ENCODE measurements around the gene XPR1. TPM values are rescaled to one million over a fixed set of nuclear protein-coding genes. Genes with fewer than 3 reads are reported as not detected.
"Not testable (repeated sequence)": the region's sequence is repeated elsewhere in the genome, so short reads cannot be mapped to it uniquely, and the experiment has no call there.

XPR1 gene
- polyA plus RNA-seq, 1 donor (not counting 4 experiments of a cell fraction or from before 2014, with no cell fraction given) = 40.0 TPM

DNA sequence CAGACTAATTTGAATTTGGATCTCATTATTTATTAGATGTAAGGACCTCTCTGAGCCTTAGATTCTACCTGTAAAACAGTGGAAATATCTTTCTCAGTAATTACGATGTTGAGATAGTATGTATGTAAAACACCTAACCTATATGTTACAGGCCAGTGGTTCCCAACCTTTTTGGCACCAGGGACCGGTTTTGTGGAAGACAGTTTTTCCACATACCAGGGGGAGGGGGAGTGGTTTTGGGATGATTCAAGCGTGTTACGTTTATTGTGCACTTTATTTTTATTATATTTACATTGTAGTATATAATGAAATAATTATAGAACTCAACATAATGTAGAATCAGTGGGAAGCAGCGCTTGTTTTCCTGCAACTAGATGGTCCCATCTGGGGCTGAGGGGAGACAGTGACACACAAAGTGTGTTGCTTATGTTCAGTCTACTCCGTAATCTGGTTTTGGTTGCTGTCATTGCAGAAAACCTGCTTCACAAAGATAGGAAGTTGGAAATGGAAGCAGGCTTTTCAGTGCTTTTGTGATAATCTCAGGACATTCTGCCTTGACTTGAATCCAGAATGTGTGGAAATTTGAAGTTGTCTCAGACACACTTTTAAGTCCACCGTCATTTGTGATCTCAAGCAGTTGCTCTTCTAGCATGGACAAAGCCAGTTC is 12.8 kb downstream of the XPR1 start:
- FAIRE-seq (no peak), DNase-seq (ENCODE audit: low read depth, low spot score) (no peak)
- H2AFZ ChIP-seq (ENCODE audit: control insufficient read depth, low read length) = no peak overlapping the region
- dilution Hi-C loops (cut with MboI; ENCODE audit: extremely low pct_ligation_motif_present, low sequenced_read_pairs) = no loop called here
- no peaks in the 10 kb centered on the region for H3K4me1 ChIP-seq (ENCODE audit: control insufficient read depth, extremely low read depth, insufficient read depth, low read length)
- TF ChIP-seq, protein P1, sequence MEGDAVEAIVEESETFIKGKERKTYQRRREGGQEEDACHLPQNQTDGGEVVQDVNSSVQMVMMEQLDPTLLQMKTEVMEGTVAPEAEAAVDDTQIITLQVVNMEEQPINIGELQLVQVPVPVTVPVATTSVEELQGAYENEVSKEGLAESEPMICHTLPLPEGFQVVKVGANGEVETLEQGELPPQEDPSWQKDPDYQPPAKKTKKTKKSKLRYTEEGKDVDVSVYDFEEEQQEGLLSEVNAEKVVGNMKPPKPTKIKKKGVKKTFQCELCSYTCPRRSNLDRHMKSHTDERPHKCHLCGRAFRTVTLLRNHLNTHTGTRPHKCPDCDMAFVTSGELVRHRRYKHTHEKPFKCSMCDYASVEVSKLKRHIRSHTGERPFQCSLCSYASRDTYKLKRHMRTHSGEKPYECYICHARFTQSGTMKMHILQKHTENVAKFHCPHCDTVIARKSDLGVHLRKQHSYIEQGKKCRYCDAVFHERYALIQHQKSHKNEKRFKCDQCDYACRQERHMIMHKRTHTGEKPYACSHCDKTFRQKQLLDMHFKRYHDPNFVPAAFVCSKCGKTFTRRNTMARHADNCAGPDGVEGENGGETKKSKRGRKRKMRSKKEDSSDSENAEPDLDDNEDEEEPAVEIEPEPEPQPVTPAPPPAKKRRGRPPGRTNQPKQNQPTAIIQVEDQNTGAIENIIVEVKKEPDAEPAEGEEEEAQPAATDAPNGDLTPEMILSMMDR (optimal IDR thresholded peaks at IDR 0.05 in 1 of 3, IDR thresholded peaks at IDR 0.05 in 1 of 3, conservative IDR thresholded peaks at IDR 0.05 in 1 of 3; ENCODE audit: extremely low read depth in 1 of 3, insufficient read depth in 2 of 3, low read length in 3 of 3) = no peak
- no peak for TF ChIP-seq EZH2 (IDR thresholded peaks at IDR 0.05; ENCODE audit: low read length)
- no peaks in the 10 kb centered on the region for H4K20me1 ChIP-seq (ENCODE audit: control insufficient read depth, extremely low read depth, insufficient read depth, low read length)
- no peaks in the 10 kb centered on the region for H3K27me3 ChIP-seq (ENCODE audit: control insufficient read depth, extremely low read depth, insufficient read depth, low read length)
- no peaks in the 10 kb centered on the region for H3K9me1 ChIP-seq (ENCODE audit: control insufficient read depth, extremely low read depth, insufficient read depth, low read length)
- no peak overlapping the region for H3K4me2 ChIP-seq (ENCODE audit: control insufficient read depth, extremely low read depth, insufficient read depth, low read depth, low read length)
- no peak overlapping the region for H3K9ac ChIP-seq (ENCODE audit: control insufficient read depth, extremely low read depth, insufficient read depth, low read length)
- no peak overlapping the region for H3K4me3 ChIP-seq (ENCODE audit: control insufficient read depth in 2 of 3, extremely low read depth in 1 of 3, insufficient read depth in 2 of 3, low read depth in 1 of 3, low read length in 3 of 3)
- peaks cover 31% of the 10 kb centered on the region for H3K79me2 ChIP-seq (ENCODE audit: control insufficient read depth, insufficient read depth, low read length)
- no peaks in the 10 kb centered on the region for H3K9me3 ChIP-seq (ENCODE audit: control insufficient read depth, low read depth, low read length)
- no peaks in the 10 kb centered on the region for H3K36me3 ChIP-seq (ENCODE audit: control insufficient read depth in 2 of 2, extremely low read depth in 1 of 2, insufficient read depth in 2 of 2, low read length in 2 of 2)
- H3K27ac ChIP-seq (ENCODE audit: control insufficient read depth, insufficient read depth, low read length) = no peak overlapping the region

DNA sequence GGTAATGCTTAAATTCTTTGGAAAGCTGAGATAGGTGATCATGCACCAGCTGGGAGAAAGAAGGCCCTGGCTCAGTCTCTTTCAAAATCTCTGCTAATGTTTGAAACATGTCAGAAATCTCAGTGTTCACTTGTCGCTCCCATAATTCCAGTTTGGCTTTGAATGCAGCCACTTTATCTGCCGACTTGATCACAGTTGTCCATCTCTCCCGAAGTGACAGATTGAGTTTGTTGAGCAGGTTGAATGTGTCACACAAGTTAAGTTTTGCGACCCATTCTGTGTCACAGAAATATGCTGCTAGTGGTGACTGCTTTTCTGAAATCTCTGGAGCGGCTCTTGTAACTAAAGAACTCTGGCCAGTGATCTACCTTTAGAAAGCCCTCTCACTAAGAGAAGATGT is 13.4 kb downstream of the XPR1 start:
- H3K4me2 ChIP-seq (ENCODE audit: control insufficient read depth, extremely low read depth, insufficient read depth, low read depth, low read length); H4K20me1 ChIP-seq (ENCODE audit: control insufficient read depth, extremely low read depth, insufficient read depth, low read length); H2AFZ ChIP-seq (ENCODE audit: control insufficient read depth, low read length); H3K27me3 ChIP-seq (ENCODE audit: control insufficient read depth, extremely low read depth, insufficient read depth, low read length); FAIRE-seq; dilution Hi-C loops (cut with MboI; ENCODE audit: extremely low pct_ligation_motif_present, low sequenced_read_pairs); H3K9me3 ChIP-seq (ENCODE audit: control insufficient read depth, low read depth, low read length); H3K9me1 ChIP-seq (ENCODE audit: control insufficient read depth, extremely low read depth, insufficient read depth, low read length); H3K9ac ChIP-seq (ENCODE audit: control insufficient read depth, extremely low read depth, insufficient read depth, low read length); DNase-seq (ENCODE audit: low read depth, low spot score); H3K4me1 ChIP-seq (ENCODE audit: control insufficient read depth, extremely low read depth, insufficient read depth, low read length); H3K27ac ChIP-seq (ENCODE audit: control insufficient read depth, insufficient read depth, low read length); H3K36me3 ChIP-seq (ENCODE audit: control insufficient read depth in 2 of 2, extremely low read depth in 1 of 2, insufficient read depth in 2 of 2, low read length in 2 of 2); H3K4me3 ChIP-seq (ENCODE audit: control insufficient read depth in 2 of 3, extremely low read depth in 1 of 3, insufficient read depth in 2 of 3, low read depth in 1 of 3, low read length in 3 of 3): not testable (repeated sequence)
- peaks cover 32% of the 10 kb centered on the region for H3K79me2 ChIP-seq (ENCODE audit: control insufficient read depth, insufficient read depth, low read length)

DNA sequence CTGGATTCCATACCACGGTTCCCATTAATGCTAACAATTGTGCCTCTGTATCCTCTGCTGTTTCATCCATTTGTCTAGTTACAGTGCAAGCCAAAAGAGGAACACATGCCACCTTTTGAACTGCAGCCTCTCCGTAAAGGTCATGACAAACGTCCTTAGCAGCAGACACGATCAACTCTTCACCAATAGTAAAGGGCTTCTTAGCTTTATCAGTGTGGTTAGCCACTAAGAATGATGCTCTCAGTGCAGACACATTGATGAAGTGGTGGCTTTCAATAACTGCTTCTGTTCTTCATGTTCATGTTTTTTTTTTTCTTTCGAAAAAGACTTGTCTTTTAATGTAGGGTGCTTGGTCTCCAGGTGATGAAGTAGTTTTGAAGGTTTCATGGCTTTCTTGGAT is 14.3 kb downstream of the XPR1 start:
- Histone ChIP-seq H3K79me2 (ENCODE audit: control insufficient read depth, insufficient read depth, low read length) (peaks cover 29% of the 10 kb centered on the region), H3K4me3 (ENCODE audit: control insufficient read depth in 2 of 3, extremely low read depth in 1 of 3, insufficient read depth in 2 of 3, low read depth in 1 of 3, low read length in 3 of 3) (no peak overlapping the region), H2AFZ (ENCODE audit: control insufficient read depth, low read length) (no peak overlapping the region), H3K36me3 (ENCODE audit: control insufficient read depth in 2 of 2, extremely low read depth in 1 of 2, insufficient read depth in 2 of 2, low read length in 2 of 2) (no peaks in the 10 kb centered on the region), H4K20me1 (ENCODE audit: control insufficient read depth, extremely low read depth, insufficient read depth, low read length) (no peaks in the 10 kb centered on the region), H3K9ac (ENCODE audit: control insufficient read depth, extremely low read depth, insufficient read depth, low read length) (no peak overlapping the region), H3K9me3 (ENCODE audit: control insufficient read depth, low read depth, low read length) (no peaks in the 10 kb centered on the region), H3K27ac (ENCODE audit: control insufficient read depth, insufficient read depth, low read length) (no peak overlapping the region), H3K4me2 (ENCODE audit: control insufficient read depth, extremely low read depth, insufficient read depth, low read depth, low read length) (no peak overlapping the region), H3K4me1 (ENCODE audit: control insufficient read depth, extremely low read depth, insufficient read depth, low read length) (no peaks in the 10 kb centered on the region), H3K27me3 (ENCODE audit: control insufficient read depth, extremely low read depth, insufficient read depth, low read length) (no peaks in the 10 kb centered on the region), H3K9me1 (ENCODE audit: control insufficient read depth, extremely low read depth, insufficient read depth, low read length) (no peaks in the 10 kb centered on the region)
- DNase-seq (ENCODE audit: low read depth, low spot score) = no peak
- TF ChIP-seq, protein P1 (optimal IDR thresholded peaks at IDR 0.05 in 1 of 3, IDR thresholded peaks at IDR 0.05 in 1 of 3, conservative IDR thresholded peaks at IDR 0.05 in 1 of 3; ENCODE audit: extremely low read depth in 1 of 3, insufficient read depth in 2 of 3, low read length in 3 of 3) = no peak
- no peak for TF ChIP-seq EZH2 (IDR thresholded peaks at IDR 0.05; ENCODE audit: low read length)
- dilution Hi-C loops (cut with MboI; ENCODE audit: extremely low pct_ligation_motif_present, low sequenced_read_pairs) = no loop called here
- no peak for FAIRE-seq

Measured in keratinocyte (primary cell).